ENCODE results near the gene THTPA. TPM values are rescaled to one million over a fixed set of nuclear protein-coding genes. Genes with fewer than 3 reads are reported as not detected.

The THTPA gene
- total and polyA plus RNA-seq, 2 of the 13 experiments (the other 11 are each of a cell fraction or from before 2014, with no cell fraction given): 7.4 to 8.7 TPM

GRCh38 chr14:23558346-23559009, 2.4 kb downstream of the THTPA start:
- Histone ChIP-seq H3K9me3 (ENCODE audit: low read length) (no peaks in the 10 kb centered on the region), H2AFZ (ENCODE audit: low read length) (no peak overlapping the region), H3K4me2 (ENCODE audit: low read depth, low read length) (peak overlapping the region; percentile 10; the same call in 1 of the 2 replicates), H3K9ac (ENCODE audit: insufficient read depth, low read depth, low read length) (no peak overlapping the region; the same call in 1 of the 2 replicates), H3K4me3 (replicated peaks in 1 of 3; ENCODE audit: insufficient read depth in 1 of 3, low read depth in 2 of 3, low read length in 3 of 3) (no peak overlapping the region), H3K36me3 (replicated peaks in 1 of 2; ENCODE audit: control insufficient read depth in 1 of 2, insufficient read depth in 2 of 2, low read length in 2 of 2) (peaks cover 34 to 44% of the 10 kb centered on the region in 2 experiments), H4K20me1 (ENCODE audit: insufficient read depth, low read length) (peaks cover 13% of the 10 kb centered on the region; the same call in 1 of the 2 replicates), H3K79me2 (ENCODE audit: insufficient read depth, low read length) (peaks cover 9% of the 10 kb centered on the region), H3K27ac (ENCODE audit: extremely low read length, insufficient read depth, low read length) (peak overlapping the region; percentile 2), H3K27me3 (ENCODE audit: control insufficient read depth in 1 of 2, insufficient read depth in 2 of 2, low read length in 2 of 2) (no peaks in the 10 kb centered on the region; a peak in 1 of 5 replicates), H3K4me1 (ENCODE audit: insufficient read depth, low read length) (peaks cover 54% of the 10 kb centered on the region)
- ChIA-PET POLR2A (interaction anchor here (0.7 to 7.6 kb wide), 10 partner anchors 10 to 252 kb away, joined by 3 to 113 read pairs (median 6); partner anchors contain the start of genes AP1G2, BCL2L2, DHRS2 and PABPN1), CTCF (ENCODE audit: low intra/inter-chr PET ratio, low total read pairs) (interaction anchor here (0.7 to 10.9 kb wide), 6 partner anchors 9 to 230 kb away, joined by 3 to 275 read pairs (median 5); partner anchors contain the start of genes AP1G2 and NGDN)
- 87% methylated on average over 10 of the region's 10 CpGs for WGBS (ENCODE audit: low lambda C conversion rate)
- FAIRE-seq (no peak), ATAC-seq (no peak), DNase-seq (ENCODE audit: low spot score) (no peak)
- intact Hi-C loops (cut with micrococcal nuclease; ENCODE audit: unreplicated experiment) (loop anchor here (5.0 kb wide), 1 partner anchor 291 kb away; no protein-coding TSS in a partner anchor), in situ Hi-C loops (cut with HindIII; ENCODE audit: extremely low pct_ligation_motif_present, low pct_unique_long_range_greater_than_20kb) (loop anchor here (5.0 kb wide), 2 partner anchors 76 to 236 kb away; partner anchors contain the start of gene PABPN1)
- BruUV-seq (replicated peaks): no TSS peak
- TF ChIP-seq ZNF557 (CRISPR knock-in tag; IDR thresholded peaks at IDR 0.05): no peak
- TF ChIP-seq ZNF737 (CRISPR knock-in tag; IDR thresholded peaks at IDR 0.05; ENCODE audit: borderline replicate concordance): 0 out of 2 replicates have a peak, but pooled peaks have one; percentile 18
- TF ChIP-seq NCOA2 (CRISPR knock-in tag; IDR thresholded peaks at IDR 0.05): no peak
- TF ChIP-seq MTA1 (CRISPR knock-in tag; IDR thresholded peaks at IDR 0.05; ENCODE audit: borderline replicate concordance): peak; percentile 59; the same call in 1 of the 2 replicates
- no peak for TF ChIP-seq ZNF367 (CRISPR knock-in tag; IDR thresholded peaks at IDR 0.05; ENCODE audit: borderline replicate concordance)
- TF ChIP-seq U2AF1 (optimal IDR thresholded peaks at IDR 0.05; ENCODE audit: low read depth, low read length): no peak
- no peak for TF ChIP-seq BORCS8-MEF2B (CRISPR knock-in tag; IDR thresholded peaks at IDR 0.05)
- no peak for TF ChIP-seq GFI1 (CRISPR knock-in tag; IDR thresholded peaks at IDR 0.05; ENCODE audit: borderline replicate concordance)
- no peak for TF ChIP-seq TBL1XR1 (IDR thresholded peaks at IDR 0.05; ENCODE audit: borderline replicate concordance, low read length, partially characterized antibody)
- no peak for TF ChIP-seq DMAP1 (CRISPR knock-in tag; IDR thresholded peaks at IDR 0.05)
- no peak for TF ChIP-seq JDP2 (CRISPR knock-in tag; IDR thresholded peaks at IDR 0.05; ENCODE audit: borderline replicate concordance)
- peak; percentile 12; the same call in 1 of the 2 replicates for TF ChIP-seq ZC3H13 (CRISPR knock-in tag; IDR thresholded peaks at IDR 0.05)
- no peak for TF ChIP-seq GZF1 (CRISPR knock-in tag; IDR thresholded peaks at IDR 0.05)
- TF ChIP-seq YEATS2 (CRISPR knock-in tag; IDR thresholded peaks at IDR 0.05; ENCODE audit: borderline replicate concordance): no peak
- TF ChIP-seq CENPBD1 (CRISPR knock-in tag; IDR thresholded peaks at IDR 0.05; ENCODE audit: borderline replicate concordance, low read depth): no peak
- no peak for TF ChIP-seq GATA4 (IDR thresholded peaks at IDR 0.05; ENCODE audit: borderline replicate concordance, low read depth)
- no peak for TF ChIP-seq NFRKB (IDR thresholded peaks at IDR 0.05)
- TF ChIP-seq ZBTB46 (CRISPR knock-in tag; IDR thresholded peaks at IDR 0.05; ENCODE audit: borderline replicate concordance): no peak
- TF ChIP-seq NR2F6 (IDR thresholded peaks at IDR 0.05): no peak
- TF ChIP-seq NR2F6 (CRISPR knock-in tag; IDR thresholded peaks at IDR 0.05): no peak
- no peak for TF ChIP-seq ZNF10 (CRISPR knock-in tag; IDR thresholded peaks at IDR 0.05; ENCODE audit: borderline replicate concordance, low read depth)
- no peak for TF ChIP-seq ZNF512 (CRISPR knock-in tag; IDR thresholded peaks at IDR 0.05)
- no peak for TF ChIP-seq ZFX (CRISPR knock-in tag; IDR thresholded peaks at IDR 0.05; ENCODE audit: low read depth)

Data from HepG2 (cell line).